Pulmonary artery endothelial cell (primary cell): Measurements from ENCODE around the gene CPNE5. TPM values are rescaled to one million over a fixed set of nuclear protein-coding genes. Genes with fewer than 3 reads are reported as not detected.

Experiments
- DNase-seq: peaks from one replicate; pipeline ENCODE4 v3.0.0-alpha.2; 2011; ENCODE audit warnings: low read depth, low spot score
- total RNA-seq: library from RNA; depleted of rRNA; stranded (reverse); fragments of >200 nt; gene quantifications from 2 replicates; pipeline ENCODE4 v1.2.3, GENCODE V29; 2014

CPNE5 gene
- total RNA-seq, 1 donor from 2014 or later, result 7.5 TPM

DNA sequence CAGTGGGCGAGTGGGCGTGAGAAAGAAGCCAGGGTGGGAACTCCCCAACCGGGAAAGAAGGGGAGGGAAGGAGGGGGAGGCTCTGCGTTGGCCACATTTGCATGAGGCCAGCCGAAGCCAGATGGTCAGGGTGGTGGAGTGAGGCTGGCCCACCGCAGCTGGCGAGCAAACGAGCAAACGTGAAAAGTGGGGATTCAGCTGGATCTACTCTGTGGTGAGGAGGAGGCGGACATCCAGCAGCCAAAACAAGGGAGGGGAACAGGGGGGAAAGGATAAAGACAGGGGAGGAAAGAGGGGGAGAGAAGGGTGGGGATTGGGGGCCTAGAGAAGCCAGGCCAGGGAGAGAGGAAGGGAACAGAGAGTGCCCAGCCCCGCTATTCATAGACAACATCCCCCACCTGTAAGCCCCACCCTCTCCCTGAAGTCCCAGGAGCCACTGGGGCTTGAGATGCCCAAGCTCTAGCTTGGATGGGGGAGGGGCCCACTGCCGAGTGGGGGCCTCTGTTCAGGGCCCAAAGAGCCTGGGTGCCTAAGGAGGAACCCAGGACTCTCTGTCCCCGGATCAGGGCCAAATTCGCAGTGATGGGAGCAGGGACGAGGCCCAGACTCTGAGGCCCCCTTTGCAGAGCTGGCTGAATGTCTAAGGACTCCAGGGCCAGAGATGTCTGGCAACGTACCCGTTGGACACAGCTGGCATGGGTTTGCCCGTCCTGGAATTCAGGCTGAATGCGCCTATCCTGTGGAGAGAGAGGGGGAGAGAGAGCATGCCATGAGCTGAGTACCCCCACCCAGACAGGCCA, 45.1 kb downstream of the CPNE5 start:
- no peak for DNase-seq

DNA sequence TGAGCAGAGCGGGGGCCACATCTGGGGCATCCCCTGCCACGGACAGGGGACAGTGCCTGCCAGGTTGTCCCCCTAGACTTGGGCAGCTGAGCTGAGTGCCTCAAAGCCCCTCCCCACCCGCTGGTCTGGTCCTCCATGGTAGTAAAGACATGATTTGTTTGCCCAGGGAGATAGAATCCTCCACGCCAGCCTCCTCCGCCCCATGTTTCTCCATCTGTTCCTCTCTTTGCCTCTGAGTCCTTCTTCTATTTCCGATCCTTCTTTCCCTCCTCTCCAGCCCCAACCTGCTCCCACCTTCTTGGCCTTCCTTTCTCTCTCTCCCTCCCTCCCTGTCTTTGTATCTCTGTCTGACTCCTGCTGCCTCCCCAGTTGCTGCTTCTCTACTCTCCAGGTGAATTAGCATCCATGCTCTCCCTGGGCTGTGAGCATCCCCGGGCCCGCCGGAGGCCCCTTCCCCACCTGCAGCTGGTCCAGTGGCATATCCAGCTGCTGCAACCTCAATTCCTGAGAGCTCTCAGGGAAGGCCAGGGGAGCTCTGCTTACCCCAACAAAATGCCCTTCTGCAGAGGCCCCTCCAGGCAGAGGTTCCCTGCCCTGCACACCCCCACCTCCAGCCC, 45.8 kb downstream of the CPNE5 start:
- DNase-seq, result no peak

DNA sequence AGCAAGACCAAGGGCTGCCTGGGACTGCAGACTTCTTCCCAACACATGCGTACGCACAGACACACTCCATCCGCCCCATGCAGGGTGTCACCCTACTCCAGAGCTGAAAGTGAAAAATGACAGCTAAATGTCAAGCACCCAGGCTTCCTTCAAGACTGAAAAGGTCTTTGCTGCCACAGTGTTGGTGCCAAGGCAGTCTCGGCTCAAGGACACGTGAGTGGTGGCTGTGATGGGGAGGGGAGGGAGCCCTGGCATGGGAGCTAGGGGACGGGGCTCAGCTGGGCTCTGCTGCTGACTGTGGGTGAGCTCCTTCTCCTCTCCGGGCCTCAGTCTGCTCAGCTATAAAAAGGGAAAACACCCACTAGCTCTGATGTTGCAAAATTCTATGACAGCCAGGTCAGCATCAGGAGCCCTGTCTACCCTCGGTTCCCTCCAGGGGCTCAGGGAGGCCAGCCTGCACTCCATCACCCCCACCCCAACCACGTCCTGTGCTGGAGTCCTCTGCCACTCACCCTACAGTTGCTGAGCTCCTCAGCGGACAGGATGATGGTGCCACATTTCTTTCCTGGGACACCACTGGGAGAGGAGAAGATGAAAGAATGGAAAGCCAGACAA, 47.6 kb downstream of the CPNE5 start:
- DNase-seq, result no peak

DNA sequence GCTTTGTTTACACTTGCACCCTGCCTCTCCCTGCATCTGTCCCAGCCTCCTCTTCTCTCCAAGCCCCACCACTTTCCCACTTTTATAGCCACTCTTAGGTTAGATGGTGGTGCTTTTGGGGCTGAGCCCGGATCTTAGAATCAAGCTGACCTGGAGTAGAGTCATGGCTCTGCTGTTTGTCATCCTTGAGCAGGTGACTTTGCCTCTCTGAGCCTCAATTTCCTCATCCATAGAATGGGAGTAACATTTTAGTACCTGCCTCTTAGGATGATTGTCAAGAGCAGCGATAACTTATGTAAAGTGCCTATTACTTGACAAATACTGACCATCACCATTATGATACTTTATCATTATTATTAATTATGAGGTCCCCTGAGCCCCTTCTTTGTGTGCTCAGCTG, 48.2 kb downstream of the CPNE5 start:
- DNase-seq, result no peak

DNA sequence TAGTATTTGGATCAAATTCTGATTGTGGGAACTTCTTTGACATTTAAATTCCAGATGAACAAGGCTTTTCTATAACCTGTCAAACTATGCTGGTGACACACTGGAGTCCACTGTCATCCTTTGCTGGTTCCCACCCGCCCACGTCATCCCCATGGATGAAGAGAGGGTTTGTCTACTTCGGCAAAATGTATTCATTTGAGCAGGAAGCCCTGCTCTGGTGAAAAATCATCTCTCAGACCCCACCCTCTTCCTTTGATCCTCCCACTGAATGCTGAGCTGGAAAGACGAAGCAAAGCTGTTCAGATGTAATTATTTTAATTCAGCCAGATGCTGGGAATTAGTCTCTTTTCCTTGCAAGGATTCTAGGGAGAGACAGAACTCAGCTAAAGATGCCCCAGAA, 50.5 kb downstream of the CPNE5 start:
- no peak for DNase-seq

DNA sequence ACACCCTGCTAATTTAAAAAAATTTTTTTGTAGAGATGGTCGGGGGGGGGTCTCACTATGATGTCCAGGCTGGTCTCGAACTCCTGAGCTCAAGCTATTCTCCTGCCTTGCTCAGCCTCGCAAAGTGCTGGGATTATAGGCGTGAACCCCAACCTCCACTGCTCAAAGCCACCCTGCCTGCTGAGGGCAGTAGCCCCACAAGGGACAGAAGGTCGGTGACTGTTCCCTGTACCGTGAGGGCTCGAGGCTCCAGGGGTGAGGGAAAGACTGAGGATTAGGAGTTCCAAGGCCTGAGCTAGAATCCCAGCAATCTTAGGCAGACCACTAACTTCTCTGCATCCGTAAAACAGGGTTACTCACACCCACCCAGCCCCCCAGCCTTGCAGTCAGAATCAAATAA, 51.1 kb downstream of the CPNE5 start:
- DNase-seq, result no peak

DNA sequence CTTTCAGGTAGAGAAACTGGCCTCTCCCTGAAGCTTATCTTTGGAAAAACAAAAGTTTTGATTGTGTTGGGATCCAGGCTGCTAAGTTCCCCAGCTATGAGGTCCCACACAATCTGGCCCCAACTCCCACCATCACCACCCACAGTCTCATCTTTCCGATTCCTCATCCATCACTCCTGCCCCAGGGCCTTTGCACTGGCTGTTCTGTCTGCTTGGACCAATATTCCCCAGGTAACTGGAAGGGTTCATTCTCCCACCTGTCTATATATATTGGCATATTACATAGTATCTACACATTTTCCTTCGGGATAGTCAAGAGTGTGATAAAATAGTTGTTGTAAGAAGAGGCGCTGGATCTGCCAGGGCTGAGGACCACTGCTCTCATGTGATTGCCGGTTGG, 52.0 kb downstream of the CPNE5 start:
- no peak for DNase-seq

DNA sequence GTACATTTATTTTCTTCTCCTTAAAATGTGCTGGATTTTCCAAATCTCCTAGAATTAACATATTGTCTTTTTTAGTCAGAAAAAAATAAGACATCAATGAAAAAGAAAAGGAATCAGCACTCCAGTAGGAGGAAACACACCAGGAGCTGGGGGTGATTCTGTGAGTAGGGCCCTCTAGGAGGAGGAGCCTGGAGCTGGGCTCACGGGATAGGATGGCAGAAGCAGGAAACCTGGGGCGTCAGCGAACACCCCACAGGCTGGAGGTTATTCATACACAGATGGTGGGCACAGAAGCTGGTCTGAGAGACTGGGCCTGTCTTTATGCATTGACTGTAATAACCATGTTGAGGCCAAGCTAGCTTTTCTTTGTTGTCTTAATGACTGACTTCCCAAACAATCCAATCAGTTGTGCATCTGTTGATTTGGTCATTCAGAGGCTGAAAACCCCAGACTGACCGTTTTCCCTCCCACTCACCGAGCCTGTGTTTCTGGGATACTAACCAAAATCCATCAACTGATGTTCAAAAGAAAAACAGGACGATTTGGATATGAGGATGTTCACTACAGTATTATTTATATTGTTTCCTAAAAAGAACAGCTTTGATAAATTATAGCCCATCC, 53.1 kb downstream of the CPNE5 start:
- DNase-seq, result no peak

DNA sequence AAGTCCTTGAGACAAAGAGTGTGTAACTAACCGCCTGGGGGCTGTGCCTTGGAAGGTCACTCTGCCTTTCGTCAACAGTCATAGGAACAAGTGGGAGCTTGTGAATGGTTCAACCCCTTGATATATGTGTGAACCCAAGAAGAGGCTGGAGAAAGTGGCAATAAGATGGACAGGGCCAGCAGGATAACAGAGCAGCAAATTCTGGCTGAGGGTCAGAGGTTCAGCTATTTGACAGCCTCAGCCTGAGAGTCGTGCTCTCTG, 54.9 kb downstream of the CPNE5 start:
- DNase-seq, result no peak

DNA sequence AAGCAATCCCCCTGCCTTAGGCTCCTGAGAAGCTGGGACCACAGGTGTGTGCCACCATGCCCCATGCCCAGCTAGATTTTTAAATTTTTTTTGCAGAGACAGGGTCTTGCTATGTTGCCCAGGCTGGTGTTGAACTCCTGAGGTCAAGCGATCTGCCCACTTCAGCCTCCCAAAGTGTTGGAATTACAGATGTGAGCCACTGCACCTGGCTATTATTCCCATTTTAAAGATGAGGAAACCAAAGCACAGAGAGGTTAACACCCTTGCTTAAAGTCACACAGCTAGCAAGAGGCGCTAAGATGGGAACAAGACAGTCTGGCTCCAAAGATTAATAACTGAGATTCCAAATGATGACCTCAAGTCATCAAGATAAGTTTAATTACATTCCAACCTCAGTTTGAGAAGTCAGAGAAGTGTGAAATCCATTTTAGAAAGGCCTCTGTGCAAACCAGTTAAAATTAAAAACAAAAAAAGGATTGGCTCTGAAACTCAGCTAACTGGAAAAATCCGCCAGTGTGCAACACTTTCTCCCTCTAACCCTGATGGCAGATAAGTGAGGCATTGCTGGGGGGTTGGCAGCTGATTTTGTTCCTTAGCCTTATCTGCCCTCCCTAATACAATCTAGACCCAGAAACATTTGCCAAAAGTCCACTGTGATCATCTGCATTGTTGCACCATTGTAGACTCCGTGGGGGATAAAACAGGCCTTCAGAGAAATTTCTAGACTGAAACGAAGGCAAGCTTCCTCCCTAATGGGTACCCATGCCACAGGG, 55.5 kb downstream of the CPNE5 start:
- no peak for DNase-seq

DNA sequence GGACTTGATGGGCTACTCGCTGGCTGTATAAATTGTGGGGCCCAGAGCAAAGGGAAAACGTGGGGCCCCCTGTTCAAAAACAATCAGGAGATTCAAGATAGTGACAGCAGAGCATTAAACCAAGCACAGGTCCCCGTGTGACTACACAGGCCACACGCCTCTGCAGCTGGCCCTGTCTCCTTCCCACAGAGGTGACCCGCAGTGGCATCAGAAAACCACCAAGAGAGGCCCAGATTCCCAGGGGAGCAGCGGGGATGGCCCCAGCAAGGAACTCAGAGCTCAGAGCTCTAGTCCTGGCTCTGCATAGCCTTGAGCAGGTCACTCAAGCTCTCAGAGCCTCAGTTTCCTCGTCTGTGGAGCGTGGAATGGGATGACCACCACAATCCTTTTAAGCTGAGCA, 57.6 kb downstream of the CPNE5 start:
- DNase-seq, result no peak

DNA sequence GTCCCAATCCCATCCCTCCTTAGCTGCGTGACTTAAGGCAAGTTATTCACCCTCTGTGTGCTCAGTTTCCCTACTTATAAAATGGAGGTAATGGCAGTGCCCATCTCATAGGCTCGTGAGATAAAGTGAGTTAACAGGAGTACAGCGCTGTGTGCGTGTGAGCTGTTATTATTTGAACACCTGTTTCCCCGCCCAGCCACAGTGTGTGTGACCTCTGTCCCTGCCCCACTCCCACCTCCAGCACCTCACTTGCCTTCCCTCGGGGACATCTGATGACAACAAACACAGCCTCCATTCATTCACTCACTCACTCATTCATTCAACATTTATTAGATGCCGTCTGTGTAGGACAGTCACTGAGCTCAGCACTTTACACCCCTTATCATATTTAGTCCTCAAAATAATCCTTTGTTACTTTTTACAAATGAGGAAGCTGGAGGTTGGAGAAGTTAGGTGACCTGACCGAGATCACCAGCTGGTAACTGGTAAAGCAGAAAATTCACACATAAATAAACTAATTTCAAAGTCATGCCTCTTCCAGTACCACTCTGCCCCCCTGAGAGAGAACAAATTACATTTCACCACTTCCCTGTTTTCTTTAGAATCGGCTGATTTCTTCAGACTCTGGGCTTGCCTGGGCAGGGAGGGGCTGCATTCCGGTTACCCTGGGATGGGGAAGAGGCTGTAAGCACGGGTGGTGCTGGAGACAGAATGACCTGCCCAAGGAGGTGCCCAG, 58.6 kb downstream of the CPNE5 start:
- DNase-seq, result no peak

DNA sequence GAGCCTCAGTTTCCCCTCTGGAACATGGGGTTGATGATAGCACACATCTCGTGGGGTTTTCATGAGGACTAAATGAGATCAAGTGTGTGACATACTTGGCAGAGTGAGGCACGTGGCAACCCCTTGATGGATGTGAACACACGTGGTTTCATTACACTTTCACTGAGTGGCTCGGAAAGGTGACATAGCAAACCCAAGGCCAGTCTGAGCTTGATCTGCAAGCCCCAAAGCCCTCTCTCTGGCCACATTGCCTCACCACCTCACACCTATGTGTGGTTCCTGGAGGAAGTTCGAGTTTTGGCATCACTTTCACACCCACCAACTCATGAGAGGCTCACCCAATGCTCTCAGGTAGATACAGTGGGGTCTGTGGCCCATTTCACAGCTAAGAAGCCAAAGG, 60.0 kb downstream of the CPNE5 start:
- DNase-seq, result no peak

DNA sequence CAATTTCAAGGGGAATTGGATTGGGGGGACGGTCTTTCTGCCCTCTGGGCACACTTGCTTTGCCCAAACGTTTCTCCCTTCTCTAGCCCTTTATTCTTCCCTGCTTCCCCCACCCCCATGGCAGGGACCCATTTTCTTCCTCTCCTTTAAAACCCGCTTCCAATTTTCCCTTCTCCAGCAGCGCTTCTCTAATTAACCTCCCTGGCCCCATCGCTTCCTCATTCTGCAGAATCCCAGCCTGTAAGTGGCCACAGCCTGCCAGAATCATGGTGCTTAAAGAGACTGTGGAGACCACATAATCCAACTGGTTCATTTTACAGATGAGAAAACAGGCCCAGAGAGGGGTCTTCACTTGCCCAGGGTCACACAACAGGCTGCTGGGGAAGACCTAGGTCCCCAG, 61.4 kb downstream of the CPNE5 start:
- DNase-seq, result no peak

DNA sequence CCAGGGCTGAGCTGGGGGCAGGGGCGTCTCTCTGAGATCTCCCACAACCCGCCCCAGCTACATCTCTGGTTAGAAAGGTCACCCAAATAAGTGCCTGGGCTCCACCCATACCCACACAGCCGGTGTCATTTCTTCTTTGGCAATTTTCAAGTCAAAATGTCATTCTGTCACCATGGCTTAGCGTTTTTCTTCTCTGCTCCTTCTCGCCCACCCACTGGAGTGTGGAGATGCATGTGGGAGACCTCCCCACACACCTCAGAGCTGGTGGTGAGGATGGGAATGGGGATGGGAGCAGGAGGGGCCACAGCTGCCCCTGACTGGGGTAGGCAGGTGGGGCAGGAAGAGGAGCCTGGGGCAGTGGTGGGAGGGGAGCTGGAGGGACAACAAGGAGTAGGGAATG, 63.1 kb downstream of the CPNE5 start:
- DNase-seq, result no peak

DNA sequence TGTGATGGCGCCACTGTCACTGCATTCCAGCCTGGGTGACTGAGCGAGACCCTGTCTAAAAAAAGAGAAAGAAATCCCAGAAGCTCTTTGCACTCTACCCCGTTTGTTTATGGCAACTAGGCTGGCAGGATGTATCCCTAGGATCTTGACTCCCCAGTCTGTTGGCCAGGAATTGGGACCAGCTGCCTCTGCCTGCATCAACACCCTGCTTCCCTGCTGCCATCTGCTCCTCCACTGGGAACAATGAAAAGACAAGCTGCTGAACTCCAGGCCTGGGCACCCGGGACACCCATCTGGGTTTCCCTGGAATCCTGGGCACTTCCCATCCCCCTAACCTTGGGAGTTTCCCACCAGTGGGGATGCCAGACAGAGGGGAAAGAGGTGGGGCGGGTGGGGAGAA, 64.9 kb downstream of the CPNE5 start:
- no peak for DNase-seq

DNA sequence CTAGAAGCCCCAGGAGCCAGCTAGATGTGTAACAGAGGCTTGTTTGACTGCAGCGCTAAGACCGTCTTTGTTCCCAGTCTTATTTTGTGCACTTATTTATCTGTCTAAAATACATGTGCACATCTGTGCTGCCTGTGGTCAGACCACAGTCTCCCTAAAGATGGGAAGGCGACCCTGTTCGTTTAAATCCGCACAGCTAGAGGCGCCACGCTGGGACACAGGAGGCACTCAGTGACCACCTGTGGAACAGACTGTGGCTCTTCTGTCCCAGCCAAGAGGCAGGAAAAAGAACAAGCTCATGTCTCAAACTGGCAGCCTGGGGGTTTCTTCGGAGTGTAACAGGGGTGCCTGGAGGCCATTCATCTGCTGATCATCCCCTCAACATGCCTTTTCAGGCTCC, 66.8 kb downstream of the CPNE5 start:
- no peak for DNase-seq

DNA sequence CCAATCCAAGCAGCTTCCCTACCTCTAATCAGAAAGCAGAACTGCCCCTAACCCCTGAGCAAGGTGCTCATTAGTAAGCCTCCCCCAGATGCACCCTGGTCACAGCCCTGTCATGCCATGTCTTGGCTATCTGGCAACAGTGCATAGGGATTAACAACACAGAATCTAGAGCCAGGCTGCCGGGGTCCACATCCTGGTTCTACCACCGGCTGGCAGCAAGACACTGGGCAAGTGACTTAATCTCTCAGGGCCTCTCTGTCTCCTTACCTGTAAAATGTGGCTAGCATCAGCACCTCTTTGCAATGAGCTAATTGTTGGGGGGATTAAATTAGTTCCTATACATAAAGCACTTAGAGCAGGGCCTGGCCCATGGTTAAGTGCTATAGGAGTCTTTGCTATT, 68.1 kb downstream of the CPNE5 start:
- no peak for DNase-seq

DNA sequence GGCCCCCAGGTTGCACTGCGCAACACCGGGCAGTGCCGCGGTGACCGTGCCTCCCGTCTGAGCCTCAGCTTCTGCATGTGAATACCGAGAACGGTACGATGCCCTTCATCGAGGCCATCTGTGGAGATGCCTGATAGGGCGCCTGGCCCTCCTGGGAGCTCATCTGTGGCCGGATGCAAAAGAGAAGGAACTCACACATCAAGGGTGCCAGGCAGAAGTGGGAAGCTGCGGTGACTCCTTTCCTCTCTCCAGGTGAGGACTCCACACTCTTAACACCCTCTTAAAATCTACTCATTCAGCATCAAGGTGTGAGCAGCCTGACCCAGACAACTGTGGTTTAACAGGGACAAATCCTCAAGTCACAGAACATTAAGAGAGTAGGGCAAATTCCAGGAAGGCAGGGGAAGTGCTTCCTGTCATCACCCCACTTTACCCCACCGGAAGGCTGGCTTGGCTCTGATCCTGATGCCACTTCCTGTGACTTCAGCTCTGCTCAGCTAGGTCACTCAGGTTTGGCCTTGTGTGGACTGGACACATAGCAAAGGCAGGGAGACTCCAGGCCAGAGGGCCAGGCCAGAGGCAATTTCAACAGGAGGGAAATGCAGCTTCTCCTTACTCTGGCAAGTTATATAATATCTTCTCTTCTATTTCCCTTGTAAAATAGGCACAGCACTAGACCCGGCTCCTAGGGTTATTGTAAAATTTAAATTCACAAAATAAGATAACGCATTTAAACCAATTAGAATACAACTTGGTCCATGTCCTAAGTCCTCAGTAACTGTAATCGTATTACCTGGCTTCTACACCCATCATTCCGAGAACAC, 69.4 kb downstream of the CPNE5 start:
- no peak for DNase-seq

DNA sequence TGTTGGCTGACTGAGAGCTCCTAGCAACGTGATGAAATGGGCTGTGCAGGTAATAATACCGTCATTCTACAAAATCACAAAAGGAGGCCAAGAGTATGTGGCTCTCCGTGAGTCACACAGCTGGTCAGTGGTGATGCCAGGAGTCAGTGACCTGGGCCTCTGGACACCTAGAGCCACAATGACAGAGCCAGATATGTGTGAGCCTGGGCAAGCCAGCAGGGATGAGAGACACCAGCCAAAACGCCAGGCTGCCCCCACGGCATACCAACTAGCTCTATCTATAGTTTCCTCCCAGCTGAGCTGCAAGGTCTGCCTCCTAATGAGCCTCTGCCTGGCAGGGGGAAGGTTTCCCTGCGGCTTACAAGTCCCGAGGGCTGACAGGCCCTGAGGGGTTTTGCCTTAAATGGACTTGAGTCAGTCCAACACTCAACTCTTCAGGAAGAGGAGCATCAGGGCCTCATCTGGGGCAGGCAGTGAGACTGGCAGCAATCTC, 70.0 kb downstream of the CPNE5 start:
- no peak for DNase-seq
